Testis (tissue), 2 donors: ENCODE data around the gene DNALI1.

Source experiments
- CTCF ChIP-seq, 3 experiments: fragments of 450-650 bp in 2 of 3; fragments of 200-600 bp in 1 of 3; sonication (generic) in 1 of 3; IDR thresholded peaks; one replicate each; pipeline ENCODE4 v1.5.1; 2016 to 2019; ENCODE audit warnings: antibody characterized with exemption in 3 of 3, mild to moderate bottlenecking in 2 of 3, moderate library complexity in 1 of 3
- POLR2A ChIP-seq: fragments of 450-650 bp; IDR thresholded peaks from one replicate; pipeline ENCODE4 v1.6.1; 2017; ENCODE audit warnings: antibody characterized with exemption, mild to moderate bottlenecking, moderate library complexity

- peak in 2 of 3 experiments; percentile 20 to 35 for TF ChIP-seq CTCF (IDR thresholded peaks at IDR 0.05)
- no peak for TF ChIP-seq POLR2A
Measured at GRCh38 chr1:37561133-37562132, 4.7 kb downstream of the DNALI1 start.
